ENCODE results near the gene CCDC159. TPM values are rescaled to one million over a fixed set of nuclear protein-coding genes. Genes with fewer than 3 reads are reported as not detected.

Gene CCDC159
- total and polyA plus RNA-seq, 2 of the 13 experiments (the other 11 are each of a cell fraction or from before 2014, with no cell fraction given), result 1.7 to 6.3 TPM

- peaks cover 12% of the 10 kb centered on the region for H3K79me2 ChIP-seq (ENCODE audit: insufficient read depth, low read length)
- FAIRE-seq, result no peak
- no peak overlapping the region for H3K4me3 ChIP-seq (replicated peaks in 1 of 3; ENCODE audit: insufficient read depth in 1 of 3, low read depth in 2 of 3, low read length in 3 of 3)
- in situ Hi-C loops (cut with HindIII; ENCODE audit: extremely low pct_ligation_motif_present, low pct_unique_long_range_greater_than_20kb), result no loop called here
- CTCF ChIA-PET (ENCODE audit: low intra/inter-chr PET ratio, low total read pairs), result no interaction called here
- no TSS peak for BruUV-seq (replicated peaks)
- peaks cover 52% of the 10 kb centered on the region for H3K4me1 ChIP-seq (ENCODE audit: insufficient read depth, low read length)
- POLR2A ChIA-PET, result interaction anchor here (0.7 to 1.4 kb wide), 7 partner anchors 31 to 436 kb away, joined by 3 to 6 read pairs (median 3); partner anchors contain the start of genes ANGPTL8, CCDC159, ODAD3 and PRKCSH
- H3K9me3 ChIP-seq (ENCODE audit: low read length), result no peaks in the 10 kb centered on the region
- intact Hi-C loops (cut with micrococcal nuclease; ENCODE audit: unreplicated experiment), result no loop called here
- H3K9ac ChIP-seq (ENCODE audit: insufficient read depth, low read depth, low read length), result no peak overlapping the region
- H3K27ac ChIP-seq (ENCODE audit: extremely low read length, insufficient read depth, low read length), result no peak overlapping the region
- no peaks in the 10 kb centered on the region for H4K20me1 ChIP-seq (ENCODE audit: insufficient read depth, low read length)
- no peaks in the 10 kb centered on the region; a peak in 1 of 5 replicates for H3K27me3 ChIP-seq (ENCODE audit: control insufficient read depth in 1 of 2, insufficient read depth in 2 of 2, low read length in 2 of 2)
- peak overlapping the region; percentile 13; the same call in 1 of the 2 replicates for H3K4me2 ChIP-seq (ENCODE audit: low read depth, low read length)
- ATAC-seq, result no peak
- DNase-seq (ENCODE audit: low spot score), result no peak
- H2AFZ ChIP-seq (ENCODE audit: low read length), result no peak overlapping the region
- no peaks in the 10 kb centered on the region for H3K36me3 ChIP-seq (replicated peaks in 1 of 2; ENCODE audit: control insufficient read depth in 1 of 2, insufficient read depth in 2 of 2, low read length in 2 of 2)
- no peak for TF ChIP-seq KMT2A (CRISPR knock-in tag; IDR thresholded peaks at IDR 0.05)
- no peak for TF ChIP-seq ZBED4 (CRISPR knock-in tag; IDR thresholded peaks at IDR 0.05; ENCODE audit: borderline replicate concordance)
- no peak for TF ChIP-seq MTERF4 (CRISPR knock-in tag; IDR thresholded peaks at IDR 0.05)
- 0 out of 4 replicates have a peak, but pooled peaks of 1 of the 2 experiments have one; percentile 19 for TF ChIP-seq POLR2A (IDR thresholded peaks at IDR 0.05; ENCODE audit: insufficient read depth in 1 of 2, low read depth in 2 of 2, low read length in 2 of 2)
- TF ChIP-seq HIVEP1 (CRISPR knock-in tag; IDR thresholded peaks at IDR 0.05), result no peak
- peak; percentile 48; the same call in 1 of the 2 replicates for TF ChIP-seq SAP130 (CRISPR knock-in tag; IDR thresholded peaks at IDR 0.05; ENCODE audit: low read depth)
- no peak for TF ChIP-seq ATF1 (CRISPR knock-in tag; IDR thresholded peaks at IDR 0.05)
- peak; percentile 62 for TF ChIP-seq NFYB (CRISPR knock-in tag; IDR thresholded peaks at IDR 0.05)
- no peak for TF ChIP-seq ZNF839 (CRISPR knock-in tag; IDR thresholded peaks at IDR 0.05; ENCODE audit: borderline replicate concordance)
- TF ChIP-seq EHMT2 (IDR thresholded peaks at IDR 0.05; ENCODE audit: borderline replicate concordance, low read depth, low read length), result no peak
- TF ChIP-seq POLR2AphosphoS5 (IDR thresholded peaks at IDR 0.05; ENCODE audit: low read depth, low read length), result peak; percentile 32; the same call in 1 of the 2 replicates
- TF ChIP-seq ZNF343 (CRISPR knock-in tag; IDR thresholded peaks at IDR 0.05), result no peak
- peak; percentile 70 for TF ChIP-seq NFYC (CRISPR knock-in tag; IDR thresholded peaks at IDR 0.05)
- no peak for TF ChIP-seq ZNF773 (CRISPR knock-in tag; IDR thresholded peaks at IDR 0.05; ENCODE audit: borderline replicate concordance)
- no peak for TF ChIP-seq ZFP36L1 (CRISPR knock-in tag; IDR thresholded peaks at IDR 0.05)
- TF ChIP-seq RAD51 (IDR thresholded peaks at IDR 0.05; ENCODE audit: borderline replicate concordance), result peak; percentile 77
- no peak for TF ChIP-seq ZNF772 (CRISPR knock-in tag; IDR thresholded peaks at IDR 0.05)
- TF ChIP-seq ZNF431 (CRISPR knock-in tag; IDR thresholded peaks at IDR 0.05; ENCODE audit: borderline replicate concordance, low read depth), result no peak
- TF ChIP-seq KAT8 (CRISPR knock-in tag; IDR thresholded peaks at IDR 0.05), result peak; percentile 75
- TF ChIP-seq ELF1 (CRISPR knock-in tag; IDR thresholded peaks at IDR 0.05), result peak; percentile 9; the same call in 1 of the 2 replicates
- 0 out of 2 replicates have a peak, but pooled peaks have one; percentile 11 for TF ChIP-seq ZMYM4 (CRISPR knock-in tag; IDR thresholded peaks at IDR 0.05)
- TF ChIP-seq GATAD1 (CRISPR knock-in tag; IDR thresholded peaks at IDR 0.05), result peak; percentile 29; the same call in 1 of the 2 replicates
- TF ChIP-seq PRPF4 (IDR thresholded peaks at IDR 0.05; ENCODE audit: low read depth, low read length, poor library complexity, severe bottlenecking), result no peak
- TF ChIP-seq RARG (CRISPR knock-in tag; IDR thresholded peaks at IDR 0.05; ENCODE audit: low read depth), result no peak
Observed at GRCh38 chr19:11377237-11377636, 30.9 kb downstream of the CCDC159 start.
